Ramos (cell line): Measurements from ENCODE around the gene PABPN1L.

Experiments
- in situ Hi-C: fragments of 300-500 bp; cut with MboI; formaldehyde crosslinking; loops from one replicate; pipeline ENCODE4 v1.14.3; 2022; ENCODE audit warnings: low sequenced_read_pairs; ENCODE audit not compliant: unreplicated experiment

The PABPN1L gene

GRCh38 chr16:88871349-88871702, 4.9 kb upstream of the PABPN1L start:
- in situ Hi-C loops, result no loop called here

GRCh38 chr16:88870608-88871348, 4.3 kb upstream of the PABPN1L start:
- in situ Hi-C loops, result no loop called here

GRCh38 chr16:88869673-88869980, 3.2 kb upstream of the PABPN1L start:
- in situ Hi-C loops, result no loop called here

GRCh38 chr16:88868974-88869672, 2.7 kb upstream of the PABPN1L start:
- in situ Hi-C loops, result no loop called here

GRCh38 chr16:88867581-88868246, 1.3 kb upstream of the PABPN1L start:
- in situ Hi-C loops, result no loop called here

GRCh38 chr16:88865742-88866141, 718 bp downstream of the PABPN1L start:
- in situ Hi-C loops, result no loop called here

GRCh38 chr16:88865310-88865709, 1.1 kb downstream of the PABPN1L start:
- in situ Hi-C loops, result no loop called here

- in situ Hi-C loops, result no loop called here
These were observed 1.9 kb downstream of the PABPN1L start for GRCh38 chr16:88864521-88864920.

- in situ Hi-C loops, result no loop called here
These were observed 2.4 kb downstream of the PABPN1L start for GRCh38 chr16:88864099-88864498.

- in situ Hi-C loops, result no loop called here
These were observed 3.0 kb downstream of the PABPN1L start for GRCh38 chr16:88863426-88863825.

GRCh38 chr16:88862968-88863367, 3.5 kb downstream of the PABPN1L start:
- in situ Hi-C loops, result no loop called here

GRCh38 chr16:88861359-88861758, 5.1 kb downstream of the PABPN1L start:
- in situ Hi-C loops, result no loop called here

GRCh38 chr16:88859381-88860091, 6.9 kb downstream of the PABPN1L start:
- in situ Hi-C loops, result no loop called here

GRCh38 chr16:88857728-88858339, 8.6 kb downstream of the PABPN1L start:
- in situ Hi-C loops, result no loop called here

- in situ Hi-C loops, result no loop called here
These were observed 9.4 kb downstream of the PABPN1L start, which contains the start of the genes GALNS and TRAPPC2L for GRCh38 chr16:88856828-88857727. TSS of gene GALNS (minus strand) at chr16:88856947. CDS start at chr16:88856877, 70 bp downstream. TSS of gene TRAPPC2L (plus strand) at chr16:88857127. CDS start at chr16:88857151, 24 bp downstream.

- in situ Hi-C loops, result no loop called here
These were observed 10.2 kb downstream of the PABPN1L start for GRCh38 chr16:88856122-88856827.

- in situ Hi-C loops, result no loop called here
These were observed 10.7 kb downstream of the PABPN1L start for GRCh38 chr16:88855736-88856121.

- in situ Hi-C loops, result no loop called here
These were observed 11.3 kb downstream of the PABPN1L start for GRCh38 chr16:88855176-88855575.
